KMS-11 (cell line): ENCODE measurements around the gene TAL1.
"Not testable (repeated sequence)": the region's sequence is repeated elsewhere in the genome, so short reads cannot be mapped to it uniquely, and the experiment has no call there.

Experiments used
- H2AFZ ChIP-seq: fragments of 200-600 bp; sonication (generic); 2 replicates; pipeline ENCODE4 v1.6.1; 2016; ENCODE audit warnings: antibody characterized with exemption, mixed run types, low read depth
- H3K27ac ChIP-seq: fragments of 200-600 bp; sonication (generic); 2 replicates; pipeline ENCODE4 v1.6.1; 2016; ENCODE audit warnings: mild to moderate bottlenecking, mixed run types
- H3K27me3 ChIP-seq: fragments of 200-600 bp; sonication (generic); 2 replicates; pipeline ENCODE4 v1.6.1; 2017; ENCODE audit warnings: mild to moderate bottlenecking, low read depth, mixed run types, moderate library complexity; ENCODE audit not compliant: insufficient read depth
- H3K36me3 ChIP-seq: fragments of 200-600 bp; sonication (generic); 2 replicates; pipeline ENCODE4 v1.6.1; 2017; ENCODE audit warnings: mild to moderate bottlenecking, mixed run types; ENCODE audit not compliant: insufficient read depth
- H3K4me1 ChIP-seq: fragments of 200-600 bp; sonication (generic); 2 replicates; pipeline ENCODE4 v1.6.1; 2016; ENCODE audit warnings: mild to moderate bottlenecking, low read depth, mixed run types; ENCODE audit not compliant: poor library complexity, severe bottlenecking
- H3K4me2 ChIP-seq: fragments of 200-600 bp; sonication (generic); 2 replicates; pipeline ENCODE4 v1.7.0; 2016; ENCODE audit warnings: mild to moderate bottlenecking, mixed run types
- H3K4me3 ChIP-seq: fragments of 200-600 bp; sonication (generic); IDR thresholded peaks from 2 replicates; pipeline ENCODE4 v1.6.1; 2017; ENCODE audit warnings: low read depth, low read length, mixed read lengths; ENCODE audit not compliant: insufficient read depth
- H3K79me2 ChIP-seq: fragments of 200-600 bp; sonication (generic); 2 replicates; pipeline ENCODE4 v1.6.1; 2016; ENCODE audit warnings: low read depth, mixed run types; ENCODE audit not compliant: insufficient read depth
- H3K9ac ChIP-seq: fragments of 200-600 bp; sonication (generic); 2 replicates; pipeline ENCODE4 v1.6.1; 2016; ENCODE audit warnings: mild to moderate bottlenecking, mixed run types
- H4K20me1 ChIP-seq: fragments of 200-600 bp; sonication (generic); 2 replicates; pipeline ENCODE4 v1.6.1; 2016; ENCODE audit warnings: mild to moderate bottlenecking, mixed run types; ENCODE audit not compliant: insufficient read depth
- TF ChIP-seq, protein P1 (sequence below): fragments of 200-600 bp; sonication (generic); conservative IDR thresholded peaks from 2 replicates; pipeline ENCODE4 v1.6.1; 2017; ENCODE audit warnings: low read depth, mild to moderate bottlenecking, antibody characterized with exemption, low read length, moderate library complexity, mixed read lengths

Gene TAL1

DNA sequence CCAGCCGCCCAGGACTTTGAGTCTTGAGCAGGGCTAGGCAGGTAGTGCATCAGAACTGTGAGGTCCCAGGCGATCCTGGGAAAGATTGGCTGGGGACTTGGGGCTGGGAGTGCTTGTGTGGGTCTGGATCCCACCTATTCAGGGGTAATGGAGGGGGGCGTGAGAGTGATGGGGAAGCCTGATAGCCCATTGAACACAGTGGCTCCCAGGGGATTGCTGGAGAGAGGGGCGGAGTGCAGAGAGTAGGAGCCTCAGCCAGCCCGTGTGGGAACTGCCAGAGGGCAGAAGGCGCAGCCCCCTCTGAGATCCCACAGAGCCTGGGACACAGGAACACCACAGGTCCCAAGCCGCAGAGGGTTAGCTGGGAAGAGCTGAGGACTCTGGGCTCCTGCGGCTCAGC, 22.9 kb downstream of the TAL1 start:
- H3K4me1 ChIP-seq, result no peaks in the 10 kb centered on the region
- TF ChIP-seq, protein P1, sequence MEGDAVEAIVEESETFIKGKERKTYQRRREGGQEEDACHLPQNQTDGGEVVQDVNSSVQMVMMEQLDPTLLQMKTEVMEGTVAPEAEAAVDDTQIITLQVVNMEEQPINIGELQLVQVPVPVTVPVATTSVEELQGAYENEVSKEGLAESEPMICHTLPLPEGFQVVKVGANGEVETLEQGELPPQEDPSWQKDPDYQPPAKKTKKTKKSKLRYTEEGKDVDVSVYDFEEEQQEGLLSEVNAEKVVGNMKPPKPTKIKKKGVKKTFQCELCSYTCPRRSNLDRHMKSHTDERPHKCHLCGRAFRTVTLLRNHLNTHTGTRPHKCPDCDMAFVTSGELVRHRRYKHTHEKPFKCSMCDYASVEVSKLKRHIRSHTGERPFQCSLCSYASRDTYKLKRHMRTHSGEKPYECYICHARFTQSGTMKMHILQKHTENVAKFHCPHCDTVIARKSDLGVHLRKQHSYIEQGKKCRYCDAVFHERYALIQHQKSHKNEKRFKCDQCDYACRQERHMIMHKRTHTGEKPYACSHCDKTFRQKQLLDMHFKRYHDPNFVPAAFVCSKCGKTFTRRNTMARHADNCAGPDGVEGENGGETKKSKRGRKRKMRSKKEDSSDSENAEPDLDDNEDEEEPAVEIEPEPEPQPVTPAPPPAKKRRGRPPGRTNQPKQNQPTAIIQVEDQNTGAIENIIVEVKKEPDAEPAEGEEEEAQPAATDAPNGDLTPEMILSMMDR, result no peak
- no peaks in the 10 kb centered on the region; the same call in 1 of the 2 replicates for H3K27me3 ChIP-seq
- H3K27ac ChIP-seq, result no peak overlapping the region
- no peaks in the 10 kb centered on the region for H3K79me2 ChIP-seq
- no peaks in the 10 kb centered on the region for H4K20me1 ChIP-seq
- no peak overlapping the region for H3K9ac ChIP-seq
- H3K36me3 ChIP-seq, result no peaks in the 10 kb centered on the region
- H3K4me2 ChIP-seq, result no peak overlapping the region
- no peak overlapping the region for H2AFZ ChIP-seq
- no peak overlapping the region for H3K4me3 ChIP-seq

DNA sequence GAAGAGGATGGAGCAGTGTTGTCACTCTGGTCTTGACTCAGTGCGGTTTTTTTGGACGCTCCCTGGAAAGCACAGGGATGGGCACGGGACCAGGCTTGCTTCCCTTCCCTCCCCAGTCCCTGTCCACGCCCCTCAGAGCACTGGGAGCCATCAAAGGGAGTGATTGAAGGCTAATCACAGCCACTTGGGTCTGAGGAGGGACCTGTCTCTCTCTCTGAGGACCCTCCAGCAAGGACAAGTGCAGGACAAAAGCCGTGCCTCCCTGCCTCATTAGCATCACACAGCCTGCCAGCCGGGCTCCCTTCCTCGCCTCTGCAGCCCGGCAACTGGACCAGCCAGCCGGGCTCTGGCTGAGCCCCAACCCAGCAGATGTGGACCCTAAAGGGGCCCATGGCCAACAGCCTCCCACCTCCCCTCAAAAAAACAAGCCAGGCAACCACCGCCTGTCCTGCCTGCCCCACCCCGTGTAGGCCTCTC, 23.6 kb downstream of the TAL1 start:
- no peaks in the 10 kb centered on the region for H3K36me3 ChIP-seq
- TF ChIP-seq, protein P1, result no peak
- no peak overlapping the region for H3K4me2 ChIP-seq
- no peak overlapping the region for H3K4me3 ChIP-seq
- no peaks in the 10 kb centered on the region for H4K20me1 ChIP-seq
- no peak overlapping the region for H3K9ac ChIP-seq
- no peak overlapping the region for H3K27ac ChIP-seq
- no peaks in the 10 kb centered on the region for H3K27me3 ChIP-seq
- no peaks in the 10 kb centered on the region for H3K4me1 ChIP-seq
- no peak overlapping the region for H2AFZ ChIP-seq
- H3K79me2 ChIP-seq, result no peaks in the 10 kb centered on the region

DNA sequence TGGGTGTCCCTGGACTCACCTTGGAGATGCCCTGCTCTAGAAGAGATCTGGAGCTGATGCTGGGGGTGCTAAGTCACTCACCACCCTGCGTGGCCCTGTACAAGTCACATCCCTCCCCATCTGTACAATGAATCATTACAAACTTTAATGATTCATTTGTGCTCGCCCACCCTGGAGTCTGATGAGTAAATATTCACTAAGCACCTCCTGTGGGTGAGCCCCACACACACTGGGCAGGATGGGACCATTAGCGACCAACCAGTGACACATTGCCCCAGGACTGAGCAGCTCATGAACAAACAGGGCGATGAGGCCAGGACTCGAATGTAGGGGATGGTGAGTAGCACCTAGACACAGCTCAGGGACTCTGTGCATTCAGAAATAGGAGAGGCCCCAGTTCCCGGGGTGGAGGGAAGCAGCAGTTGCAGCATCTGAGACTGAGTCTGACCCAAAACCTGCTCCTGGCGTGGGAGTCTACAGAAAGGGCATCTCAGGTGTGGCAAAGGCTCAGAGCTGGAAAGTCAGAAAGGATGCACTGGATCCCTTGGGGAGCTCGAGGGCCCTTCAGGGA, 24.1 kb downstream of the TAL1 start:
- H3K4me2 ChIP-seq, result no peak overlapping the region
- no peaks in the 10 kb centered on the region for H3K27me3 ChIP-seq
- no peaks in the 10 kb centered on the region for H3K4me1 ChIP-seq
- no peak overlapping the region for H3K9ac ChIP-seq
- H3K4me3 ChIP-seq, result no peak overlapping the region
- TF ChIP-seq, protein P1, result no peak
- no peaks in the 10 kb centered on the region for H3K36me3 ChIP-seq
- H3K79me2 ChIP-seq, result no peaks in the 10 kb centered on the region
- no peak overlapping the region for H2AFZ ChIP-seq
- no peak overlapping the region for H3K27ac ChIP-seq
- H4K20me1 ChIP-seq, result no peaks in the 10 kb centered on the region

DNA sequence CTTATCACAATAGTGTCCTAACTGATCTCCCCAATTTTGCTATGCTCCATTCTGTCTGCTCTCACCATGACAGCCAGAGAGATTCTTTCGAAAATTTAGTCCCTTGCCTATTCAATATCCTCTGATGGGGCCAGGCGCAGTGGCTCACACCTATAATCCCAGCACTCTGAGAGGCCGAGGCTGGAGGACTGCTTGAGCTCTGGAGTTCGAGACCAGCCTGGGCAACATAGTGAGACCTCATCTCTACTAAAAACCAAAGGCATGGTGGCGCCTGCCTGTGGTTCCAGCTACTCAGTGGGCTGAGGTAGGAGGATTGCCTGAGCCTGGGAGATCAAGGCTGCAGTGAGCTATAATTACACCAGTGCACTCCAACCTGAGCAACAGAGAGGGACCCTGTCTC, 26.1 kb downstream of the TAL1 start:
- Histone ChIP-seq H4K20me1 (no peaks in the 10 kb centered on the region), H3K9ac (no peak overlapping the region), H3K4me2 (no peak overlapping the region), H3K4me3 (no peak overlapping the region), H3K79me2 (no peaks in the 10 kb centered on the region), H3K27me3 (no peaks in the 10 kb centered on the region), H3K36me3 (no peaks in the 10 kb centered on the region), H2AFZ (no peak overlapping the region), H3K4me1 (no peaks in the 10 kb centered on the region), H3K27ac (no peak overlapping the region)
- TF ChIP-seq, protein P1, result no peak

- H3K4me3 ChIP-seq, H3K9ac ChIP-seq, H4K20me1 ChIP-seq, H3K4me1 ChIP-seq, H3K79me2 ChIP-seq, H3K4me2 ChIP-seq, H2AFZ ChIP-seq, H3K27ac ChIP-seq, H3K27me3 ChIP-seq, H3K36me3 ChIP-seq: not testable (repeated sequence)
Observed at GRCh38 chr1:47203504-47203903, 28.5 kb downstream of the TAL1 start.
